DMS53 treated with DMSO at 0.1 percent for 48 hours (cell line): ENCODE measurements around the gene EPDR1.

Experiments used
- DNase-seq: peaks from one replicate; lab custom pipeline; 2025; ENCODE audit not compliant: unreplicated experiment; lab: John Stamatoyannopoulos, UW

The EPDR1 gene

DNA sequence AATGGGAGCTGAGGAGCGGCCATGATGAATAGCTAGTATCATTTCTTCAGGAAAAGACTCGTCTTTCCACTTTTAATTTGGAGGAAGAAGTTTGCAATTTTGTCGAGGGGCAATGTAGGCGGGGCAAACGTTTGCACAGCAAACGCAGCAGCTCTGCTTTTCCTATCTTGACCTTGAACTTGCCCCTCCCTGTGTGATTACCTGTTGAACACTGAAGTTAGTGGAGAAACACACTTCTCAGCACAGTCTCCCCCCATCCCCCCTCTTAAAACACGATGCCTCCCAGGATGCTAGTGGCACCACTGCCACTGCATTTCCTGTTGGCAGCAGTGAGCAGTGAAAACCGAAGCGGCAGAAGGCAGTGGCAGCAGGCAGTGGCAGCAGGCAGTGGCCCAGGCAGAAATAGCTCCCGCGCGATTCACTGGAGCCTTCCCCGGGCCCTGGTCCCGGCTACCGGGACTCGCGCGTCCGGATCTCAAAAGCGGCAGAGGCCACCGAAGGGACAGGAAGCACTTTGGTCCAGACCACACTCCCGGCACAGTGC, at the start of gene EPDR1:
EPDR1 (plus strand) TSS at position 336 of the 544 bp plus-strand sequence. CDS start 300 bp downstream, outside the sequence.
- peak; percentile 68 for DNase-seq

DNA sequence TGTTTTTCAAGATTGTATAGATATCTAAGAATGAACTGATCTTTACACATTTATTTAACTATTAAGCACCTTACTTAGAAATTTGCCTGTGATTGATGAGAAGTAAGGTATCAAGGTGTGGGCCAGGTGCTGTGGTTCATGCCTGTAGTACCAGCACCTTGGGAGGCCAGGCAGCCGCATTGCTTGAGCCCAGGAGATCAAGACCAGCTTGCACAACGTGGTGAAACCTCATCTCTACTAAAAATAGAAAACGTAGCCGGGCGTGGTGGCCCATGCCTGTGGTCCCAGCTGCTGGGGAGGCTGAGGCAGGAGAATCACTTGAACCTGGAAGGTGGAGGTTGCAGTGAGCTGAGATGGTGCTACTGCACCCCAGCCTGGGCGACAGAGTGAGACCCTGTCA, 38.4 kb upstream of the EPDR1 start:
- DNase-seq = no peak

DNA sequence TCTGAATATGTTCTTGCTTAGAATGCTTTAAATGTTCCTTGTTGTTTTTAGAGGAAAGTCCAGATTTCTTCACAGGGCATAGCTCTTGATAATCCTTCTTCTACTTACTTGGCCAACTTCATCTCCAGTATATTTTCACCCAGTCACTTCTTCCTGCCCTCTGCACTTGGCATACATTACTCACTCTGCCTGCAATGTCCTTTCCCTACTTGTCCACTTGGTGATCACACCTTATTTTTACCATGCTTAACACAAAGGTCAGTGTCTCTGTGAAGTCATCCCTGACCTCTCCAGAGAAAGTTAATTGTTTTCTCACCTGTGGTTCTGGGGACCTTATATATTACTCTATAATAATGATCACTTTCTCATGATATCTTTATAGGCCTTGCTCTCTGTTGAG, 27.1 kb upstream of the EPDR1 start:
- no peak for DNase-seq

DNA sequence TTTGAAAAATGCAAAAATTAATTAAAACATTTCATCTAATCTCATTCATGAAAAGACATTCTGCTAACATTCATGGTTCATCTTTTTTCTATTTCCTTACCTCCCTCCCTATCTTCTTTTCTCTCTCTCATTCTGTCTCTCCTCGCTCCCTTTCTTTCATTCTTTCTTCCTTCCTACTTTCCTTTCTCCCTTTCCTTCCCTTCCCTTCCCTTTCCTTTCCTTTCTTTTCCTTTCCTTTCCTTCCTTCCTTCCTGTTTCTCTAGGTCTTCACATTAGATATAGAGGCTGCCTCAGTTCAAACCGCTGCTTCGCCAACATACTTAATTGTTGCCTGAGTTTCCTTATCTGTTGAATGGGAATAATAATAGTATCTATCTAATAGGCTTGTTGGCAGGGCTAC, 25.8 kb upstream of the EPDR1 start:
- DNase-seq = no peak

DNA sequence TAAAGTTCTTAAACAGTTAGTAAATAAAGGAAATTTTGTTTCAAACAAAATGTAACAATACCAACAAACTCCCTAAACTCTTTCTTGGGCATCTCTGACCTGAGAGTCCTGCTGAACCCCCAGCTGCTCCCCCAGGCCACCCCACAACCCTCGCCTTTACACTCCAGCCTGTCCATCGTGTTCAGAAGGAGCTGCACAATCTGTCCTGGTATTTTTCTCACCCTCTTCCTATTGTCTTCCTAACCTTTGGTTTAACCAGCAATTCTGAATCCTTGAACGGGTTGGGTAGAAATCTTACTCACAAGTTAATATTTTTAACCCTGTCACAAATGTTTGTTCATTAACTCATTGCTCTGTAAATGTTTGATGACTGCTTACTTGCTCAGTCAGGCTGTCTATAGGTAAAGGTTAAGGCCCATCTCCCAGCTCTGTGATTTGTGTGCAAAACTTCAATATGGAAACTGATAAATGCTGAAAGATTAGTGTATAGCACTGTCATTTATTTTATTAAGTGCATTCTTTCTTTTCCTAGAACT, 20.7 kb upstream of the EPDR1 start:
- no peak for DNase-seq

DNA sequence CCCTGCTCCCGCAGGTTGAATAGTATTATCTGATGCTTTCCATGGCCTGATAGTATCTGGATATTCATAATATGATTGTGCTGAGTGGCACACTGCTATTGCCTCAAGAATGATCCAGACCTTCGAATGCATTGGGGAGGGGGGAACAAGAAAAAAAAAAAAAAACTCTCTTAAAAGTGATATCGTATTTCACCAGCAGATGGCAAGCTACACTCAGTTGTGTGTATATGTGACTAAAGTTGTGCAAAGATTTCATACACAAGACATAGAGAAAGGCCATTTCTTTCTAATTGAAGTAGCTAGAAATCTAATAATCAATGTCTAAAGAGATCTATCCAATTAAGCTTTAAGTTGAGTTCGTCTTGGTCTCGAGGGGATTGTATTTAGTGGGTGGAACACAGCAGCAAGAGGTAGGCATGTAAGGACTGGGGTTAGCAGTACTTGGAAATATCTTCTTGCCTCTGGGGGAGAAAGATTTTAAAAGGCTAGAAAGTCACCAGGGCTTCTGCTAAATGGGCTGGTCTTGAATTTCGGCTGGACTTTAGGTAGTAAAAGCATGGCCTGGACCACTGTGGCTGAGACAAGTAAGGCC, 19.1 kb upstream of the EPDR1 start:
- DNase-seq = peak; percentile 44

DNA sequence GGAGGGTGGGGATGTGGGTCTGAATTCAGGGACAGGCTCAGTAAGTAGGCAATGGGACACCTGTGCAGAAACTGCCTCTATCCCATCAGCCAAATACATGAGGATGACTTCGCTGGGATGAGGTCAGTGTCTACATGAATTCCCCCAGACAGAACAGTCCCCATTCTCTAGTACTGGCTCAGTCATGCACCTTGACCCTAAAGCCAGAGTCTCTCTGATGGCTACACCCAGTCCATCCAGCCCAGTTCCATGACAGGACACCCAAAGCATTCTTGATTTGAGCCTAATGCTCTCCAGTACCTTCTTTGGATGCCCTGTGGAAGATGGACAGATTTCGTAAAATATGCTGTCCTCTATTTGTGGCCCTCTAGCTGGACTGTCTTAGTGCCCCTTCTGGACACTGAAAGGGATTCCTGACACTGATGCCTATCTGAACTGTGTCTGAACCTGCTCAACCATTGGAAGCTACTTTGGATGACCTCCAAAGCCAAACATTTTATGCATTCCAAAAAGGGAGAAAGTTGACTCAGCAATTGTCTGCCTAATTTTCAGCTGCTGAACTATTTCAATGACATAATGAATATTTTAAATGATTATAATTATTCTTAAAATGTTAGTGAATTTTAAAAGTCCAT, 18.4 kb upstream of the EPDR1 start:
- no peak for DNase-seq

DNA sequence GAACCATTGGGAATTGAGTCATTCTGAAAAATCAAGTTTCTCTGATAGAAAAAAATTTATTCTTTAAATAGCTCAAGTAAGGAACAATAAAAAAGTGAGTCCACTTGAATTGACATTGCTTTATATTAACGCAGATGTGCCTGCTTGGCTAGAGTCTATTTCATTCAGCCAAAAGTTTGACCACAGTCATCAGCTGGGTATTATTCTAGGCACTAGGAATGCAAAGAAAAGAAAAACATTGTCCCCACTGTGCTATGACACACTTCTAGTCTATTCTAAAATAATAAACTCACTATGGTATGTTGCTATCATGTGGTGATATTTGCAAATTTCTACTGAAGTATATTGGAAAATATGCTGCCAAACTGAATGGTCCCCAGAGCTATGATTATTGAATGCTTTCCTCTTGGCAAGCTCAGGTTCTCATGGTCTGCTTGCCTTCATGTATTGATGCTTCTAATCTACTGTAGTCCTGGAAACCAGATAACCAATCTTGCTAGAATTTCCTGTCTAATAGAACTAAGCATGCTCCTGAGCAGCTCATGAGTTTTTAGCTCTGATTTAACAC, 12.1 kb upstream of the EPDR1 start:
- no peak for DNase-seq

DNA sequence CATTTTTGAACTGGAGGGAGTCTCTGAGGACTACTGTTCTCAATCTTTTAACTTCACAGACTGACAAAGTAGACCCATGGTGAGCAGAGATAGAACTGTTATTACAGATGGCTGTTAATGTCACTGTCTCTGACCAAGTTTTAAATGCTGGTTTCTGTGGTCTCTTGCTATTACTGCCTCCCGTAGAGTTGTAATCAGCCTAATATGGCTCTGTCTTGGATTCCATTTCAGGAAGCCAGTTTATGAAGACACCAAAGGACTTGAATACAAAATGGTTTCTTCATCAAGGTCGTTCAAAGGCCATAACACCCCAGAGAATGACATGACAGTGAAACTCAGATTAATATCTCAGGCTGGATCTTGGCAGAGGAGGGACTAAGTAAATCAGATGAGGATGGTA, 7.7 kb upstream of the EPDR1 start:
- no peak for DNase-seq

DNA sequence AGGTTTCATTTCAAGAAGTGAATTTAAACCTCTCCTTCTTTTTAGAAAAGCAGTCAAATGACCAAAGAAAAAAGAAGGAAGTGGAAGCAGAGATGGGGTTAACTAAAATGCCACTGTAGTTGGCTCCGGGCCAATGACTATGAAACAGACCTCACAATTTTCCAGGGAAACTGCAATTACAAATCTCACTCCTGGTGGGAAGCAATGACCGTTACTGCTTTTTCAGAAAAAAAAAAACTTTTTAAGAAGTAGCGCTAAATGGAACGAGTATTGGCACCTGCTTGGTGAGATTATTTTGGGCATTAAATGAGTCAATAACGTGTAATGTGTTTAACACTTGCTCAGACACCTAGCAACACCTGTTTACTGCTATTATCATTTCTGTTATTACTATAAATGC, 5.0 kb upstream of the EPDR1 start:
- no peak for DNase-seq

DNA sequence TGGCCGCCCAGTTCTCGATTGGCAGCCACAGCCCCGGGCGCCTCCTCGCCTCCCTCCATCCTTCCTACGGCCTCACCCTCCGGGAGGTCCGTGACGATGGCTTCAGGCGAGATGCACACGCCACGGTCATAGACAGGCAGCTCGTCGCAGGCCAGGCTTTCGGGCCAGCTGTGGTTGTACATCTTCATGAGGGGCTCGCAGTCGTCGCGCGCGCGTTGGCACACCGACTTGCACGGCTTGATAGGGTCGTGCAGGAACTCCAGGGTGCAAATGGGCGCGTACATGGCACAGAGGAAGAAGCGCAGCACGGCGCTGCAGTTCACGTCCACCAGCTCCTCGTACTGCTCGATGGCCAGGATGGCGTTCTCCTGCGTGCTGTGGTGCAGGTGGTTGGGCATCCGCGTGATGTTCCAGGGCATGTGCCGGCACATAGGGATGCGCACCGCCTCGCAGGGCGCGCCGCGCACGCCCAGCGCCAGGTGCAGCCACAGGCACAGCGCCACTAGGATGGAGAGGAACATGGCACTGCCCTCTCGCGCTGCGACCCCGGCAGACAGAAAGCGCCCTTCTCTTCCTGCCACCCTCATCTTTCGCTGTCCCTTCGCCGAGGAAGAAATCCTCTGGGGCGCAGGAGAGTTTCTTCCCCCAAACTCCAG, 4.3 kb upstream of the EPDR1 start:
- peak; percentile 24 for DNase-seq

DNA sequence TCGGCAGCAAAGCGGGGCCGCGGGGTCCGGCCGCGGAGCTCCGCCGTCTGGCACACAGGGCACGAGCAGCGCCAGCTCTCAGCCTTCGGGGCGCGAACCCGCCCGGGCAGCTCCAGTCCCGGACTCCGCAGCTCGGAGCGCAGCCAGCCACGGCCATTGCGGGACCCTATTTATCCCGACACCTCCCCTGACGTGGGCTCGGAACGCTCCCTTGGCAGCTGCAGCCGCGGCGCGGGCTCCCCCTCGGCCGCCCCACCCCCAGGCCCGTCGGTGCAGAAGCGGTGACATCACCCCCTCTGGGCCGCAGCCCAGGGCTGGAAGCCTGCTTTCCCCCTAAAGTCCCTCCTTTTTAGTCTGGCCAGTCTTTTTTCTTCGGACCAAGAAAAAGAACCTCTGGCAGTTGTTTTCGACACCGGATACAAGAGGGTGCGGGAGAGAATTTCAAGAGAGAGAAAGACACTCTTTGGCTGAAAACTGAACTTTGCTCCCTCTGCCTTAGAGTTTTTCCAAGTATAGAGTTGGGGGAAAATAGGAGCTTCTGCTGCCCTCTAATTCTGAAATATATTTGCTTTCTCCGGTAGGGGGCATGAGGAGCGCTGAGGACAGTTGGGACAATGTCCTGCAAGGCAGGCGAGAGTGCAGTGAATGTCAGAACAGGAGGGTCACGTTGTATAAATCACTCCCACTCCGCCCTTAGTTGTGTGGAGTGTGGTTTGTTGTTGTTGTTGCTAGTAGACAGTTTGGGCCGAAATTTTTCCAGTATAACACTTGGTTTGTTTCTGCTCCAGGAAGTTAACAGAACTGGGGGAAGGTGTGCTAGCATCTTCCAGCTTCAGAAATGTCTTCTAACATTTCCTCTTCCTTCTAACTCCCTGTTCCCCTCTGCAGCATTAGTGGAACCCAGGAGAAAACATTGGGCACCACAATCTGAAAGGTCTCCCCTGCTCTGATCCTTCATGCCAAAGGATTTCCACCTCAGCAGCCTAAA, 3.5 kb upstream of the EPDR1 start, which contains the start of gene SFRP4:
SFRP4 (minus strand) TSS at position 145 of the 988 bp plus-strand sequence. CDS start 280 bp downstream, outside the sequence.
- peak; percentile 61 for DNase-seq

DNA sequence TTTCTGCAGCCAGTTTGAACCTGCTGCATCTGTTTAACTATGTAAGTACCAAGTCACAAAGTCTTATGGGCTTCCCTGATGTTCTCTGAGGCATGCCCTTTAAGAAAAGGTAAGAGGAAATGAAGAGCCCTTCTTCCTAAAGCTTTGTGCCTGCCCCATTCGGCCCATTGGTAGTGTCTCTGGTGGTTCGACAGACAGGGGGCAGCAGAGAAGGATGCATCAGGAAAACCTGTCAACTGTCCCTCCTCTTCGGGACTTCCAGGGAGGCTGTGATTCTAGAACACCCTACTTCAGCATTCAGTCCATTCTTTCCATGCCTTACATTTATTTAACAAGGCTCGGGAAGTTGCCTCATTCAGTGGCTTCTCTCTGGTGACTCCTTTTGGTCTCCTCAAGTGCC, 1.9 kb upstream of the EPDR1 start:
- no peak for DNase-seq

DNA sequence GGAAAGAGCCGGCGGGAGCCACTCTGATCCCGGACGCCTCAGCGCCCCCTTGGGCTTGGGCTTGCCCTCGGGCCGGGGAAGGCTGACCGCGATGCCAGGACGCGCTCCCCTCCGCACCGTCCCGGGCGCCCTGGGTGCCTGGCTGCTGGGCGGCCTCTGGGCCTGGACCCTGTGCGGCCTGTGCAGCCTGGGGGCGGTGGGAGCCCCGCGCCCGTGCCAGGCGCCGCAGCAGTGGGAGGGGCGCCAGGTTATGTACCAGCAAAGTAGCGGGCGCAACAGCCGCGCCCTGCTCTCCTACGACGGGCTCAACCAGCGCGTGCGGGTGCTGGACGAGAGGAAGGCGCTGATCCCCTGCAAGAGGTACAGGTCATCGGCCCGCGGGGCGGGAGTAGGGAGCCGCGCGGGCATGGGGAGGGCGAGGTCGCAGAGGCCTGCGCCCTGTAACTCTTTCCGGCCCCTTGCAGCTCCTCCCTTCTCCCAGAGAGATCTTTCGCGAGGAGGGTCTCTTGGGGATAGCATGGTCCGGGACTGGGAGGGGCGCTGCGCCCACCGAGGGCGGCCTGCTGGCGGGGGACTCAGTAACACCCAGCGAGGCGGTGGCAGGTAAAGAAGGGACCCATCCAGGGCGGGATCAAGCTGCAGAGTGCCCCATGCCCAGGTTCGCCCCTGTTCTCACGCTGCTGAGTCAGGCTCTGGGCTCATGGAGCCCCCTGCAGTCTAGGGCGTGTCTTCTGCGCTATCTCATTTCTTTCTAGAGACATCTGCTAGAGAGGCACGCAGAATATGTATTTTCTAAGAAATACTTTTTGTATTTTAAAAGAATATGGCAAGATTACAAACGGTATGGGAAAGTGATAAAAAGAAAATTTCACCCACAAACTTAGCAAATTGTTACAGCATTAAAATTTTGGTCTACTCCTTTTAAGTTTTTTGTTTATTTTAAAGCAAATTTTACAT, 687 bp downstream of the EPDR1 start:
- peak; percentile 31 for DNase-seq

DNA sequence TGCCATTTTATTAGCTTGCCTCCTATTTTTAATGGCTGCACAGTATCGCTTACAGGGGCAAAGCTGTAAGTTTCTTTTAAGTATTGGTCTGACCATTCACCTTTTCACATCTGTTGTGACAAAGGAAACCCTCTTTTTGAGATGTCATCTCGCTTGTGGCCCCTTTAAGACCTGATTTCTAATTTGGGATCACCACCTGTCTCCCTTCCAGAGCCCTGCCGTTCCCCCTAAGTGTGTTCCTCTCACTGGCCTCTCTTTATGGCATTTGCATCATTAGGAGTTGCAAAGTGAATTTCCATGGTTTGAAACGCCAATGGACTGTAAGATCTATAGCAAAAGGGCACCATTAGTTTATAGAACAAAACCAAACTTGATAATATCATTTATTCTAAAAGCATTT, 1.4 kb downstream of the EPDR1 start:
- DNase-seq = no peak

DNA sequence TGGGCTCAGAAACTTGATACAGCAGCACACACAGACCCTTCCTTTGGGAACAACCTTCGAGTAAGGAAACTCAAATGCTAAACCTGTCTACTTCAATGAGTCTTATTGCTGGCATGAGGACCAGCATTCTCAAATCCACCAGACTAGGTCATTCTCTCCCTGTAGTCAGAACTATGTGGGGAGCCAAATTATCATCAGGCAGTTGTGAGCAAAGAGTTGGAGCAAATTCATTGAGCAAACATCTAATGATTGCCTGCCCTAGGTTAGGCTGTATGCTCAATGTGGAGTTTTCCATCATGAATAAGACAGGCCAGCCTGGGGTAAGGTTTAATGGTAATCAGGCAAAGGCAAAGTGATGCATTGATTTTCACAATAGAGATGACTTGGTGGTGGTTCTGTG, 3.6 kb downstream of the EPDR1 start:
- no peak for DNase-seq

DNA sequence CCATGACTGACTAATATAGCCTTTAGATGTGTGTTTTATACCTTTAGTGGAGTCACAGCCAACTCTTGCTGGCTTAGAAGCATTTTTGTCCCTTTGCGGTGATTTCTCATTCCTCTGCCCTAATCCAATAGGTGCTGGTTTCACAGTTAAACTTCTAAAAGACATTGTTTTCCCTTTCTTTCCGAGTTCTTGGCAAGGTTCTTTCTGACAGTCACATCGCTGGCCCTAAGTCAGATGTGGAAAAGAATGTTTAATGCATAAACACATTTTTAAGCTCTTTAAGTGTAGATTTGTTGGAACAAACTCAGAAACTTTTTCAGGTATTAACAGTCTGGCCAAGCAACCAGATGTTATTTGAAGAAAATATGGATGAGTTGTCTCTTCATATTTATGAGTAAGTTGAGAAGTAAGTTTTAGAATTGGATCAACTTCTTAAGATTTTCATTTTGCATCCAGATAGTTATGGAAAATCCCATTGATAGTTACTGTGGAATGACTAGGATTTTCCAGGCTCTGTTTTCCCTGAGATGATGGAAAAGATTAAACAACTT, 4.1 kb downstream of the EPDR1 start:
- no peak for DNase-seq

DNA sequence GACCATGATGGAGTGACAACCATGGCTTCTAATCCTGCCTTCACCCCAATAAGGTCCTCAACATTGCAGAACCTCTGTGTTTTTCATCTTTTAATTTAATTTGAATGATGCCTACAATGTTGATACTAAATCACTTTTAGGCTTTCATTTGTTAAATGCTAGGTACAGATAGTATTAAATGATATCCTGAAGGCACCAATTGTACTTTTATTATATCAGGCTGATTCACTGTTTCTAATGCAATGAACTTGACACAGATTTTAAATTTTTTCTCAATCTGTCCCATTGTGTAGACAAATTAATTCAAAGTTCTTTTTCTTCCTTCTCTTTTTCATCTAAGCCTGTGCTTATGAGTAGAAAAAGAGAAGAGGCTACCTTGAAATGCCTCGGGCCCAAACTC, 5.2 kb downstream of the EPDR1 start:
- DNase-seq = no peak
